Neural progenitor cell (in vitro differentiated cells): Measurements from ENCODE around the gene ERC2. TPM values are rescaled to one million over a fixed set of nuclear protein-coding genes. Genes with fewer than 3 reads are reported as not detected.

Source experiments
- DNase-seq: peaks from one replicate; pipeline ENCODE4 v3.0.0-alpha.2; 2016; ENCODE audit warnings: low spot score
- H2AFZ ChIP-seq: fragments of 200-600 bp; sonication (generic); replicated peaks from 2 replicates; pipeline ENCODE4 v1.6.1; 2016; ENCODE audit warnings: antibody characterized with exemption
- H3F3A ChIP-seq: fragments of 200-600 bp; sonication (generic); 2 replicates; pipeline ENCODE4 v1.6.1; 2016; ENCODE audit warnings: antibody characterized with exemption, low read depth
- H3K27ac ChIP-seq: fragments of 200-600 bp; sonication (generic); 2 replicates; pipeline ENCODE4 v1.5.1; 2016; ENCODE audit warnings: mild to moderate bottlenecking
- H3K27me3 ChIP-seq: fragments of 200-600 bp; sonication (generic); 2 replicates; pipeline ENCODE4 v1.6.1; 2016; ENCODE audit warnings: mild to moderate bottlenecking, moderate library complexity
- H3K36me3 ChIP-seq: fragments of 200-600 bp; sonication (generic); 2 replicates; pipeline ENCODE4 v1.5.1; 2016
- H3K4me1 ChIP-seq: fragments of 200-600 bp; sonication (generic); 2 replicates; pipeline ENCODE4 v1.6.1; 2016; ENCODE audit warnings: mixed run types
- H3K4me2 ChIP-seq: fragments of 200-600 bp; sonication (generic); 2 replicates; pipeline ENCODE4 v1.6.1; 2016
- H3K4me3 ChIP-seq: fragments of 200-600 bp; sonication (generic); 2 replicates; pipeline ENCODE4 v1.5.1; 2016
- H3K79me2 ChIP-seq: fragments of 200-600 bp; sonication (generic); 2 replicates; pipeline ENCODE4 v1.6.1; 2016; ENCODE audit warnings: low read depth
- H3K9ac ChIP-seq: fragments of 200-600 bp; sonication (generic); 2 replicates; pipeline ENCODE4 v1.6.1; 2016
- H3K9me3 ChIP-seq: fragments of 200-600 bp; sonication (generic); 2 replicates; pipeline ENCODE4 v1.5.1; 2016; ENCODE audit warnings: low read depth
- H4K20me1 ChIP-seq: fragments of 200-600 bp; sonication (generic); 2 replicates; pipeline ENCODE4 v1.6.1; 2016; ENCODE audit warnings: low read depth
- H3K27ac Mint-ChIP-seq: 3 replicates; pipeline ENCODE4 v1.8.0; 2021; ENCODE audit warnings: mixed read lengths
- H3K27me3 Mint-ChIP-seq: 2 replicates; pipeline ENCODE4 v1.8.0; 2022; ENCODE audit warnings: low read depth, mild to moderate bottlenecking, inconsistent platforms, moderate library complexity, mixed read lengths; ENCODE audit not compliant: insufficient read depth
- H3K36me3 Mint-ChIP-seq: 3 replicates; pipeline ENCODE4 v1.8.0; 2021; ENCODE audit warnings: mixed read lengths
- H3K4me1 Mint-ChIP-seq: 3 replicates; pipeline ENCODE4 v1.8.0; 2021; ENCODE audit warnings: mixed read lengths
- H3K4me3 Mint-ChIP-seq: 3 replicates; pipeline ENCODE4 v1.8.0; 2021; ENCODE audit warnings: mild to moderate bottlenecking, moderate library complexity, mixed read lengths
- H3K9me3 Mint-ChIP-seq: 3 replicates; pipeline ENCODE4 v1.8.0; 2020; ENCODE audit warnings: mixed read lengths
- EZH2 ChIP-seq: fragments of 200-600 bp; sonication (generic); IDR thresholded peaks from 2 replicates; pipeline ENCODE4 v1.6.1; 2017; ENCODE audit warnings: antibody characterized with exemption, mild to moderate bottlenecking, moderate library complexity
- EZH2phosphoT487 ChIP-seq: fragments of 200-600 bp; sonication (generic); IDR thresholded peaks from 2 replicates; pipeline ENCODE4 v1.6.1; 2017; ENCODE audit warnings: antibody characterized with exemption
- total RNA-seq: library from RNA; depleted of rRNA; stranded (reverse); fragments of >200 nt; gene quantifications from 2 replicates; pipeline ENCODE4 v1.2.3, GENCODE V29; 2015; ENCODE audit warnings: low replicate concordance
- TF ChIP-seq, protein P1 (sequence below): fragments of 200-600 bp; sonication (generic); IDR thresholded peaks from 2 replicates; pipeline ENCODE4 v1.5.1; 2017; ENCODE audit warnings: antibody characterized with exemption, mild to moderate bottlenecking

The ERC2 gene
- total RNA-seq, 1 donor from 2014 or later = 24.8 TPM

DNA sequence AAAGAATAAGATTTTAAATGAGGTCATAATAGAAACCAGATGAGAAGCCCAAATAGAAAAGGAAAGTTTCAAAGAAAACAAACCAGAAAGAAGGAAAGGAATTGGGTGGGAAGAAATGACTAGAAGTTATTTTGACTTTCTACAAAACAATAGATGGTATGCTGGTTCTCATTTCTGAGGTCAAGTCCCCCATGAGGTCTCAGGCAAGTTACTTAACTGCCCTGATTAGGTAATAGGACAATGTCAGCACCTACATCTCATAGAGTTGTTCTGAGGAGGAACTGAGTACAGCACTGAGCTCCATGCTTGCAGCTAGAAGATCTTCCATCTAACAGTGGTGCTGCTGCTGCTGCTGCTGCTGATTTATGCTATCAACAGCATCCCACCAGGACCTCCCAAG, 185.9 kb downstream of the ERC2 start:
- TF ChIP-seq EZH2 (no peak), EZH2phosphoT487 (no peak)
- TF ChIP-seq, protein P1, sequence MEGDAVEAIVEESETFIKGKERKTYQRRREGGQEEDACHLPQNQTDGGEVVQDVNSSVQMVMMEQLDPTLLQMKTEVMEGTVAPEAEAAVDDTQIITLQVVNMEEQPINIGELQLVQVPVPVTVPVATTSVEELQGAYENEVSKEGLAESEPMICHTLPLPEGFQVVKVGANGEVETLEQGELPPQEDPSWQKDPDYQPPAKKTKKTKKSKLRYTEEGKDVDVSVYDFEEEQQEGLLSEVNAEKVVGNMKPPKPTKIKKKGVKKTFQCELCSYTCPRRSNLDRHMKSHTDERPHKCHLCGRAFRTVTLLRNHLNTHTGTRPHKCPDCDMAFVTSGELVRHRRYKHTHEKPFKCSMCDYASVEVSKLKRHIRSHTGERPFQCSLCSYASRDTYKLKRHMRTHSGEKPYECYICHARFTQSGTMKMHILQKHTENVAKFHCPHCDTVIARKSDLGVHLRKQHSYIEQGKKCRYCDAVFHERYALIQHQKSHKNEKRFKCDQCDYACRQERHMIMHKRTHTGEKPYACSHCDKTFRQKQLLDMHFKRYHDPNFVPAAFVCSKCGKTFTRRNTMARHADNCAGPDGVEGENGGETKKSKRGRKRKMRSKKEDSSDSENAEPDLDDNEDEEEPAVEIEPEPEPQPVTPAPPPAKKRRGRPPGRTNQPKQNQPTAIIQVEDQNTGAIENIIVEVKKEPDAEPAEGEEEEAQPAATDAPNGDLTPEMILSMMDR = no peak
- peaks cover 5% of the 10 kb centered on the region for H3K27me3 Mint-ChIP-seq
- H3K79me2 ChIP-seq = no peaks in the 10 kb centered on the region
- no peak overlapping the region for H3K4me3 ChIP-seq
- H3K27me3 ChIP-seq = no peaks in the 10 kb centered on the region
- H3K4me1 ChIP-seq = peaks cover 17% of the 10 kb centered on the region
- H3K36me3 Mint-ChIP-seq = peaks cover 10% of the 10 kb centered on the region
- no peaks in the 10 kb centered on the region for H3K36me3 ChIP-seq
- H3F3A ChIP-seq = peaks cover 10% of the 10 kb centered on the region
- no peak overlapping the region for H2AFZ ChIP-seq
- H3K27ac ChIP-seq = no peak overlapping the region
- peaks cover 12% of the 10 kb centered on the region for H3K9me3 Mint-ChIP-seq
- H3K4me3 Mint-ChIP-seq = no peak overlapping the region
- peaks cover 11% of the 10 kb centered on the region for H3K4me1 Mint-ChIP-seq
- no peak overlapping the region for H3K4me2 ChIP-seq
- H4K20me1 ChIP-seq = no peaks in the 10 kb centered on the region
- H3K9ac ChIP-seq = no peak overlapping the region
- no peak for DNase-seq
- H3K9me3 ChIP-seq = no peaks in the 10 kb centered on the region
- no peak overlapping the region for H3K27ac Mint-ChIP-seq

DNA sequence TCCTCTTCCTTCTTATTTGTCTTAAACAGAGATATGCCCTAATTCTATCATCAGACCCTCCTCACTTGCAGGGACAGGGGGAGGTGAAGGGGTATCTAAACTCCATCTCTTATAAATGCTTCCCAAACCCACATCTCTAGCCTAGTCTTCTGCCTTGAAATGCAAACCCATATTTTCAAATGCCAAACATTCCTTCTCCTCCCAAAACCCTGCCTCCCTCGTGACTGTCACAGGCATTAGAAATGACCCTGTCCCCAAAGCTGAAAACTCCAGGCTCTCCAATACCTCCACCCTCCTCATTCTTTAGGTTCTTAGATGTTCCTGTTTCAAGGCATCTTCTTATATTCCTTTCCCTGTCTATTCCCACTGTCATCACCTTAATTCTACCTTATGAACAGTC, 191.0 kb downstream of the ERC2 start:
- Mint-ChIP-seq H3K27me3 (no peaks in the 10 kb centered on the region), H3K36me3 (peaks cover 7% of the 10 kb centered on the region), H3K9me3 (peaks cover 12% of the 10 kb centered on the region), H3K4me1 (no peaks in the 10 kb centered on the region), H3K27ac (no peak overlapping the region), H3K4me3 (no peak overlapping the region)
- no peaks in the 10 kb centered on the region for H4K20me1 ChIP-seq
- H3K27me3 ChIP-seq = no peaks in the 10 kb centered on the region
- no peaks in the 10 kb centered on the region for H3K36me3 ChIP-seq
- no peak overlapping the region for H2AFZ ChIP-seq
- peak overlapping the region; percentile 39 for H3K27ac ChIP-seq
- H3F3A ChIP-seq = peaks cover 11% of the 10 kb centered on the region
- H3K9me3 ChIP-seq = no peaks in the 10 kb centered on the region
- H3K4me3 ChIP-seq = no peak overlapping the region
- DNase-seq = no peak
- H3K4me2 ChIP-seq = no peak overlapping the region
- no peaks in the 10 kb centered on the region for H3K79me2 ChIP-seq
- TF ChIP-seq EZH2phosphoT487 (no peak), EZH2 (no peak)
- TF ChIP-seq, protein P1 = no peak
- peaks cover 9% of the 10 kb centered on the region for H3K4me1 ChIP-seq
- H3K9ac ChIP-seq = no peak overlapping the region

- H3K4me1 ChIP-seq = peaks cover 9% of the 10 kb centered on the region
- TF ChIP-seq EZH2 (no peak), EZH2phosphoT487 (no peak)
- TF ChIP-seq, protein P1 = no peak
- Mint-ChIP-seq H3K27ac (no peak overlapping the region), H3K9me3 (peaks cover 12% of the 10 kb centered on the region), H3K4me3 (no peak overlapping the region), H3K36me3 (peaks cover 7% of the 10 kb centered on the region), H3K4me1 (no peaks in the 10 kb centered on the region), H3K27me3 (no peaks in the 10 kb centered on the region)
- H3K36me3 ChIP-seq = no peaks in the 10 kb centered on the region
- H3K27ac ChIP-seq = no peak overlapping the region
- peaks cover 11% of the 10 kb centered on the region for H3F3A ChIP-seq
- H2AFZ ChIP-seq = no peak overlapping the region
- no peak for DNase-seq
- no peaks in the 10 kb centered on the region for H3K79me2 ChIP-seq
- no peaks in the 10 kb centered on the region for H3K27me3 ChIP-seq
- H4K20me1 ChIP-seq = no peaks in the 10 kb centered on the region
- H3K4me3 ChIP-seq = no peak overlapping the region
- no peak overlapping the region for H3K9ac ChIP-seq
- H3K9me3 ChIP-seq = no peaks in the 10 kb centered on the region
- H3K4me2 ChIP-seq = no peak overlapping the region
These were observed 193.1 kb downstream of the ERC2 start for GRCh38 chr3:56275120-56275519.
